Measurements from ENCODE around the gene FBXL7. TPM values are rescaled to one million over a fixed set of nuclear protein-coding genes. Genes with fewer than 3 reads are reported as not detected.

FBXL7 gene
- total RNA-seq, 2 donors from 2014 or later, result not detected

DNA sequence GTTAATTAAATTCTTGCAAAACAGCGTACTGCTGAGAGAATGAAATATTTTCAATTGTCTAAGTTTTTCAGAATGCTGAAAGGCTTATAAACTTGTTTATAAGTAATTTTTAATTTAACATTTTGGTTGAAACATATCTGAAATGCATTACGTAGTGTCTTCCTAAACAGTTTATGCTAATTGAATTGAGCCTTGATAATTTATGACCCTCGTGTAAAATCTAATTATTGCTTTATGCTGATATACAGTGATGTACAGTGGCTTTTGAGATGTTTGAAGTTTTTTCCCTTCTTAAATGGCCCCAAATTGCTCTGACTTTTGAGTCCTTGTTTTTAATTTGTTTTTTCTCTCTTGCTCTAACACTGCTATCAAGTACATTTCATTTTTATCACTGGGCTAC, 262.7 kb downstream of the FBXL7 start:
- ATAC-seq, result no peak
- no peak overlapping the region for H3K4me3 Mint-ChIP-seq
- peaks cover 16% of the 10 kb centered on the region for H3K9me3 Mint-ChIP-seq
- no peaks in the 10 kb centered on the region for H3K36me3 Mint-ChIP-seq
- H3K27me3 Mint-ChIP-seq, result no peaks in the 10 kb centered on the region
- H3K4me1 Mint-ChIP-seq (ENCODE audit: low read depth in 2 of 2), result no peaks in the 10 kb centered on the region
- H3K27ac Mint-ChIP-seq, result no peak overlapping the region
- DNase-seq (ENCODE audit: low spot score), result no peak

DNA sequence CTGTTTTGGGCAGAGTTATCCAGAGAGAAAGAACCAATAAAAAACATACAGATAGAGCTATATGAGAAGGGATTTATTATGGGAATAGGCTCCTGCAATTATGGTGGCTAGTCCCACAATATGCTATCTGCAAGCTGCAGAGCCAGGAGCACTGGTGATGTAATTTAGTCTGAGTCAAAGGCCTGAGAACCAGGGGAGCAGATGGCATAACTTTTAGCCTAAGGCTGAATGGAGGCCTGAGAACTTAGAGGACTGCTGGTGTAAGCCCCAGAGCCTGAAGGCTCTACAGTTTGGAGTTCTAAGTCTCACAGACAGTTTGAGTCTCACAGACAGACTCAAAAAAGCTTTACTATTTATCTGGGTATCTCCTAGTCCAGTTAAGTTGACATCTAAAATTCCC, 263.8 kb downstream of the FBXL7 start:
- no peaks in the 10 kb centered on the region for H3K27me3 Mint-ChIP-seq
- H3K27ac Mint-ChIP-seq, result no peak overlapping the region
- no peaks in the 10 kb centered on the region for H3K4me1 Mint-ChIP-seq (ENCODE audit: low read depth in 2 of 2)
- H3K9me3 Mint-ChIP-seq, result peaks cover 16% of the 10 kb centered on the region
- no peak overlapping the region for H3K4me3 Mint-ChIP-seq
- no peak for ATAC-seq
- DNase-seq (ENCODE audit: low spot score), result no peak
- no peaks in the 10 kb centered on the region for H3K36me3 Mint-ChIP-seq

DNA sequence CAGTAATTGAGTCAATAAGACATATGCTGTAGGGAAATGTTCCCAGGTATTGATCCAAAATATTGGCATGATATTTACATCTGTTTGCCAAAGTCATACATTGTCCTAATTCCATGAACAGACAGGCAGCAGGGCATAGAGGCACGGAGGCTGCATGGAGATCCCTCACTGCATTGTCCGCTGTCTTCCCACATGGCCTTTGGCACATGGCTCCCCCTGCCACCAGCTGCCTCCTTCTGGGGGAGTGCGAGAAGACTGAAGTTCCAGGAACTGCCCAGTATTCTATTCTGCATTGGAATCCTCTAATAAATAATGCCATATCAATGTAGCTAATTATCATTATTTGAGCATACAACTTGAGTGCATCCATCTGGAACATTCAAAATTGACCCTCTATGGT, 269.0 kb downstream of the FBXL7 start:
- no peaks in the 10 kb centered on the region for H3K27me3 Mint-ChIP-seq
- no peak for DNase-seq (ENCODE audit: low spot score)
- ATAC-seq, result no peak
- no peak overlapping the region for H3K4me3 Mint-ChIP-seq
- H3K4me1 Mint-ChIP-seq (ENCODE audit: low read depth in 2 of 2), result no peaks in the 10 kb centered on the region
- H3K36me3 Mint-ChIP-seq, result no peaks in the 10 kb centered on the region
- no peak overlapping the region for H3K27ac Mint-ChIP-seq
- H3K9me3 Mint-ChIP-seq, result peaks cover 17% of the 10 kb centered on the region

DNA sequence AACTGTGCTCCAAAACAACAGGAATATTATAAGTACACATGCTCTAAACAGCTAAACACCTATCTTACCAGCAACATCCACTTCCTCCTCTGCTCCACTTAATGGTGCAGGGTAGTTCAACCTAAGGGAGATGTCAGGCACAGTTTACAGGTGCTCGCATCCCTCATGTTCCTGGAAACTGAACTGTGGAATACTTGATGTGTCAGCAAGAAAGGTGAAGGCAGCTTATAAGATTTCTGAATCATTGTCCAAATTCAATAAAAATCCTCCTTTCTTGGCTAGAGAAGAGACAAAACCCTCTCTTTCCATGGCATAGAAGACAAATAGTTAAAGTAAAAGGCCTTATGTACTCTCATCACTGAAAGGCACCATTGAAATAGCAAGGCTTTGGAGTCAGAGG, 272.2 kb downstream of the FBXL7 start:
- Mint-ChIP-seq H3K4me1 (ENCODE audit: low read depth in 2 of 2) (no peaks in the 10 kb centered on the region), H3K27me3 (no peaks in the 10 kb centered on the region)

DNA sequence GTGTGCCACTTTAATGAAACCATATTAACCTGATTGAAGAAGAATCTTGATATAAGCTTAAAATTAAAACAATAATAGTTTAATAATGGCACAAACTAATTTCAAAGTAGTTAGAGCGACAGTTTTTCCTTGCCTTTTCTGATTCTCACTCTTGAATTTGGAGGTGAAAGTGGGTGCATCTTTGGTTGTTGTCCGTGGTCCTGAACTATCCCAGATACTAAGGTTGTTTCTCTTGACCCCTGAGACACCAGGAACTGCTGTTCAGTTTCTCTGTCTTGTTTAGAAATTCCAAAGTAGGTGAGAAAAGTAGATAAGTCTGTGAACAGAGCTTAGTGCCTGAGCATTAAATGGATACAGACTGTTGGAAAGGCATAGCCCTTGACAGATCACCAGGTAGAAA, 274.7 kb downstream of the FBXL7 start:
- ATAC-seq (no peak), DNase-seq (ENCODE audit: low spot score) (no peak)
- H3K4me3 Mint-ChIP-seq, result no peak overlapping the region
- H3K9me3 Mint-ChIP-seq, result peaks cover 15% of the 10 kb centered on the region
- H3K27ac Mint-ChIP-seq, result no peak overlapping the region
- H3K4me1 Mint-ChIP-seq (ENCODE audit: low read depth in 2 of 2), result no peaks in the 10 kb centered on the region
- no peaks in the 10 kb centered on the region for H3K36me3 Mint-ChIP-seq
- H3K27me3 Mint-ChIP-seq, result no peaks in the 10 kb centered on the region

More for the DNA sequence above, 272.2 kb downstream of the FBXL7 start:
- DNase-seq (ENCODE audit: low spot score) (no peak), ATAC-seq (no peak)
- H3K27ac Mint-ChIP-seq, result no peak overlapping the region
- no peak overlapping the region for H3K4me3 Mint-ChIP-seq
- no peaks in the 10 kb centered on the region for H3K36me3 Mint-ChIP-seq
- peaks cover 9% of the 10 kb centered on the region for H3K9me3 Mint-ChIP-seq

DNA sequence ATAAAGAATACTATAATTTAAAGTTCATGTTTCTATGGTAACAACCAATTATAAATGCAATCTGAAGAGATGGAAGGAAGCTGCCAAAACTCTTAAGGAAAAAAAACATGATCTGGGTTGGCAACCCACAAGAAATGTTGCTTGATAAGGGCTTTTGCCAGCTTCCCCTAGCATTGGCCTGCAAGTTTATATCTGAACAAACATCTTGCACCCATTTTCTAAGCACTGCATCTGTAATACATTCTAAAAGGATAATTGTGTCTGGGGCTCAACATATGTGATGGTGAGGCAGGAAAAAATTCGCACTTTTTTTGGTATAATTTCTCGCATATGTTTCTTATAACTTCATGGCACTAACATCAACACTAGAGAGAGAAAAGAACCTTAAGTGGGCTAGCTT, 276.4 kb downstream of the FBXL7 start:
- Mint-ChIP-seq H3K4me1 (ENCODE audit: low read depth in 2 of 2) (no peaks in the 10 kb centered on the region), H3K36me3 (peaks cover 6% of the 10 kb centered on the region), H3K4me3 (no peak overlapping the region), H3K27me3 (no peaks in the 10 kb centered on the region), H3K9me3 (peaks cover 16% of the 10 kb centered on the region), H3K27ac (no peak overlapping the region)
- no peak for ATAC-seq
- no peak for DNase-seq (ENCODE audit: low spot score)

DNA sequence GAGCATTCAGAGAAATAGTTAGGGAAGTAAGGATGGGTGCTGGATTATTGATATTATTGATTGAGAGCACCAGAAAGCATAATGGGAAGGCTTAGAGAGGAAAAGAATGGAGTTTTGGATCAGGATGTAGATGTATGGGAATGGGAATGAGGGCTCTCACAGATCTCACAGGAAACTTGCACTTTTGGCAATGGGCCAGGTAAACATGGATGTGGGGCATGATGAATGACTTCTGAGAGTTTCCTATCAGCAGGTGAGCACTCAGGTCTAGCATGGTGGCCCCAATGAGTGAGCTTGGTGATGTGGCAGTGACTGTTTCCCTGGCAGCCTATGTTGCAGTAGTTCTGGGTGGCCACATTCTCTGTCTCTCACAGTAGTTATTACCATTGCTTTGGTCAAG, 283.8 kb downstream of the FBXL7 start:
- H3K4me1 Mint-ChIP-seq (ENCODE audit: low read depth in 2 of 2), result no peaks in the 10 kb centered on the region

DNA sequence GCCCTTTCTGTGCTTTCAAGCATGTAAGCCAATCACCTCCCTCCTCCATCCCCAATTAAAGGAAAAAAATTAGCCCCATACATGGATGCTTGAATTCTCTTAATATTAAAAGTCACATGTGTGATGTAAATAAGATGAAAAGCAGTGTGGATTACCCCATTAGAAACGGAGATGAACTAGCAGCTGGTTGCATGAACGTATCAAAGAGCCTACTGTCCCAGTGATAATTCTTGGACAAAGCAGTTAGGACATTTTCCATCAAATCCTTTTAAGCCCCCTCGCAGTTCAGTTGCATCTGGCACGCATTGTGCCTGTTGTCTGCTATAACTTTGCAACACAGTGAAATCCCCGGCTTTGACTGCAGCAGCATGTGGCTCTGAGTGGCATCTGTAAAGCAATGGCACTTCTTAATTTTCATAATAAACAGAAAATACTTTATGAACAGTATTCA, 285.6 kb downstream of the FBXL7 start:
- ATAC-seq, result no peak
- Mint-ChIP-seq H3K27me3 (no peaks in the 10 kb centered on the region), H3K9me3 (peaks cover 13% of the 10 kb centered on the region), H3K27ac (no peak overlapping the region), H3K4me3 (no peak overlapping the region), H3K4me1 (ENCODE audit: low read depth in 2 of 2) (no peaks in the 10 kb centered on the region), H3K36me3 (peaks cover 6% of the 10 kb centered on the region)
- no peak for DNase-seq (ENCODE audit: low spot score)

More for the DNA sequence above, 283.8 kb downstream of the FBXL7 start:
- no peak overlapping the region for H3K4me3 Mint-ChIP-seq
- ATAC-seq, result no peak
- H3K27ac Mint-ChIP-seq, result no peak overlapping the region
- no peak for DNase-seq (ENCODE audit: low spot score)
- peaks cover 6% of the 10 kb centered on the region for H3K36me3 Mint-ChIP-seq
- H3K27me3 Mint-ChIP-seq, result no peaks in the 10 kb centered on the region
- H3K9me3 Mint-ChIP-seq, result peaks cover 13% of the 10 kb centered on the region

DNA sequence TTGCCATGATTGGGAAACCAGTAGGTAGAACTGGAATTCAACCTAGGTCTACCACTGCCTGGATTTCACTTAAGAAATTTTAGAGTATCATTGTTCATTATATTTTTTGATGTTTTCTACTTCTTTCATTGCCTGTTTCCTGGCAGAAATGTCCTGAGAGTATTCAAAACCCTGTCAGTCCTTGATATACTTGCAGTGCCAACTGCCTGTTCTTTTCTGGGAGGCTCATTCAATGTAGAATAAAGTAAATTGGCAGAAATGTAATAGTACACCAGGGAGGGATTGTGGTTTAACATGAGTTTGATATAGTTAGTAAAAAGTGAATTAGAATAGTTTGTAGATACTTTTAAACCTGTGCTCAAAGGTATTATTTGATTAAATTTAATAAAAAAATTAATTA, 286.3 kb downstream of the FBXL7 start:
- peaks cover 7% of the 10 kb centered on the region for H3K9me3 Mint-ChIP-seq
- no peak overlapping the region for H3K27ac Mint-ChIP-seq
- H3K27me3 Mint-ChIP-seq, result no peaks in the 10 kb centered on the region
- no peak for DNase-seq (ENCODE audit: low spot score)
- no peak for ATAC-seq
- no peaks in the 10 kb centered on the region for H3K4me1 Mint-ChIP-seq (ENCODE audit: low read depth in 2 of 2)
- H3K36me3 Mint-ChIP-seq, result no peaks in the 10 kb centered on the region
- no peak overlapping the region for H3K4me3 Mint-ChIP-seq

DNA sequence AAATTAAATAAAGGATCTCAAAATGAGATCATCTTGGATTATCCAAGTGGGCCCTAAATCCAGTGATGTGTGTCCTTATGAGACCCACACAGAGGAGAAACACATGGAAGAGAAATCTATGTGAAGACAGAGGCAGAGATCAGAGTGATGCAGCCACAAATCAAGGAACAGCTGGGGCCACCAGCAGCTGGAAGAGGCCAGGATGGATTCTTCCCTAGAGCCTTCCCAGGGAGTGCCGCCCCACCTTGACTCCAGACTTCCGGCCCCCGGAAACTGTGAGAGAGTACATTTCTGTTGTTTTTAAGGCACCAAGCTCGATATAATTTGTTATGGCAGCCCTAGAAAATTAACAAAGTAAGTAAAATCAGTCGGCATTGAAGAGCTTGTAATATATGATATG, 286.9 kb downstream of the FBXL7 start:
- no peaks in the 10 kb centered on the region for H3K36me3 Mint-ChIP-seq
- no peaks in the 10 kb centered on the region for H3K4me1 Mint-ChIP-seq (ENCODE audit: low read depth in 2 of 2)
- DNase-seq (ENCODE audit: low spot score) (no peak), ATAC-seq (no peak)
- no peak overlapping the region for H3K27ac Mint-ChIP-seq
- H3K27me3 Mint-ChIP-seq, result no peaks in the 10 kb centered on the region
- H3K4me3 Mint-ChIP-seq, result no peak overlapping the region
- H3K9me3 Mint-ChIP-seq, result peaks cover 6% of the 10 kb centered on the region

DNA sequence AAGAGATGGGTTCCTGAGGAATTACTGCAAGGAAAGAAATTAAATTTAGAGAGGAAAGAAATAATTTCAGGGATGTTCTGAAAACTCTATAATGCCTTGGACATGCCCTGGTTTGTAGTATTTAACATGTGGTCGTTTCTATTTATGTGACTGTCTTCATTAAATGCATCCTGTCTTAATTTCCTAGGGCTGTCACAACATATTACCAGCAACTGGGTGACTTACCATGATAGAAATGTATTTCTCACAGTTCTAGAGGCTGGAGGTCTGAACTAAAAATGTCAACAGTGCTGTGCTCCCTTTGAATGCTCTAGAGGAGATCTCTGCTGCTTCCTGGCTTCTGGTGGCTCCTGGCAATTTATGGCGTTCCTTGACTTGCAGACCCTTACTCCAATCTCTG, 287.7 kb downstream of the FBXL7 start:
- Mint-ChIP-seq H3K27me3 (no peaks in the 10 kb centered on the region), H3K9me3 (peaks cover 6% of the 10 kb centered on the region)

DNA sequence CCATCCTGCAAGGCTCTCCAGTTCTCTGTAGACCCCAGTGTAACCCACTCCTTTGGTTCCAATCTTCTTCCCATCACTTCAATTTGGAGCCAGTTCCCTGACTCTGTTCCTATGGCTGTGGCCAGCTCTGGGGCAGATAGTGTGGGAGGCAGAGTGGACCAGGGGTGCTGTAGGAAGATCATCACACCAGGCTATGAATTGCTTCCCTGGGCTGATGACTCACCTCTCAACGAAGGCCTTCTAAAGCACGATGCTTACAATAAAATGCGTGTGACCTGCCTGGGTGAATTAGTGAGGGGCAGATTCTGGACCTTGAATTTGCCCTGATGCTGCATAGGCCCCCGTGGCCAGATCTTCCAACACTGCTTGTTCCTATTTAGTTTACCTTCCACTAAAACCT, 289.7 kb downstream of the FBXL7 start:
- no peaks in the 10 kb centered on the region for H3K4me1 Mint-ChIP-seq (ENCODE audit: low read depth in 2 of 2)
- peaks cover 9% of the 10 kb centered on the region for H3K9me3 Mint-ChIP-seq
- no peaks in the 10 kb centered on the region for H3K27me3 Mint-ChIP-seq
- DNase-seq (ENCODE audit: low spot score), result no peak
- no peak overlapping the region for H3K27ac Mint-ChIP-seq
- H3K36me3 Mint-ChIP-seq, result no peaks in the 10 kb centered on the region
- no peak overlapping the region for H3K4me3 Mint-ChIP-seq
- ATAC-seq, result no peak

More for the DNA sequence above, 287.7 kb downstream of the FBXL7 start:
- DNase-seq (ENCODE audit: low spot score), result no peak
- ATAC-seq, result no peak
- H3K4me1 Mint-ChIP-seq (ENCODE audit: low read depth in 2 of 2), result no peaks in the 10 kb centered on the region
- no peak overlapping the region for H3K27ac Mint-ChIP-seq
- H3K4me3 Mint-ChIP-seq, result no peak overlapping the region
- no peaks in the 10 kb centered on the region for H3K36me3 Mint-ChIP-seq

DNA sequence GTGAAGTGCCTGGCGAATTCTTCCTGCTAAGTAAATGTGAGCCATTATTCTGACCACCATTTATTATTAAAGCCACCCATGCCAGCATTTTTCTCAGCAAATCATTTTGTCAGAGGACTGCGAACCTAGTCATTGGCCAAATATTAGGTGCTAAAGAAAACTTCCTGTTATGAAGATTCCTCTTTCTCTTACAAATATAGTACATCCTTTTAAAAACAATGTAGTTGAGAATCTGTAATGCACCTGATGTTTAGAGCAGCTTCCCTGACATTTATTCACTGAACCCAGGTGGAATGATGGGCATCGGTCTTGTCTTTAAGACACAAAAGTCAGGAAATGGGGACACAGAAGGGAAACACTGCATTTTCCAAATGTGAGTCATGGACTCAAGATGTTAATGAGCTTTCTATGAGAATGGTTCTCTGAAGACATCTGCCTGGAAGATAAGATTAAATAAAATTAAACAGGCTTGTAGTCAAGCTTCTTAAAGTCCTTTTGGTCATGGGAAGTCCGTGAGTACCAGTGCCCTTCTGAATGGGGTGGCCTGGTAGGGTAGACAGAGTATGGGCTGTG, 290.6 kb downstream of the FBXL7 start:
- H3K27me3 Mint-ChIP-seq, result no peaks in the 10 kb centered on the region
- no peaks in the 10 kb centered on the region for H3K4me1 Mint-ChIP-seq (ENCODE audit: low read depth in 2 of 2)
- H3K4me3 Mint-ChIP-seq, result no peak overlapping the region
- no peak overlapping the region for H3K27ac Mint-ChIP-seq
- no peaks in the 10 kb centered on the region for H3K36me3 Mint-ChIP-seq
- peaks cover 10% of the 10 kb centered on the region for H3K9me3 Mint-ChIP-seq
- ATAC-seq, result no peak
- DNase-seq (ENCODE audit: low spot score), result no peak

DNA sequence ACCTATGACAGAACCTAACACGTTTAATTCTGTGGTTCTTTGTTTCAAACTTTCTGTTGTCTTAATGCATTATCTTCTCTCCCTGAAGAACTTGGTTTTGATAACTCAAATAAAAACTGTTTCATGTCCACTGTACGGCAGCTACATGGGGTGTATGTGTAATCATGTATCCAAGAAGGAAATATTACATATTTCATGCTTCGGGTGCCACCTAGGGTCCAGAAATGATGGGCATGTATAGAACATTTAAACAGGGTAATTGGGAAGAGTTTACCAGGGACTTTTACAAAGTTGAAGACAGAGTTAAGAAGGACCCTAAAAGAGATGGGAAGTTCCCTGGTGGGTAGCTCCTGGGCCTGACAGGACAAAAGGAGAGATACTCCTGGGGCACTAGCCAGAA, 291.3 kb downstream of the FBXL7 start:
- Mint-ChIP-seq H3K4me3 (no peak overlapping the region), H3K27me3 (no peaks in the 10 kb centered on the region), H3K27ac (no peak overlapping the region), H3K4me1 (ENCODE audit: low read depth in 2 of 2) (no peaks in the 10 kb centered on the region), H3K9me3 (peaks cover 11% of the 10 kb centered on the region), H3K36me3 (no peaks in the 10 kb centered on the region)
- no peak for ATAC-seq
- DNase-seq (ENCODE audit: low spot score), result no peak

DNA sequence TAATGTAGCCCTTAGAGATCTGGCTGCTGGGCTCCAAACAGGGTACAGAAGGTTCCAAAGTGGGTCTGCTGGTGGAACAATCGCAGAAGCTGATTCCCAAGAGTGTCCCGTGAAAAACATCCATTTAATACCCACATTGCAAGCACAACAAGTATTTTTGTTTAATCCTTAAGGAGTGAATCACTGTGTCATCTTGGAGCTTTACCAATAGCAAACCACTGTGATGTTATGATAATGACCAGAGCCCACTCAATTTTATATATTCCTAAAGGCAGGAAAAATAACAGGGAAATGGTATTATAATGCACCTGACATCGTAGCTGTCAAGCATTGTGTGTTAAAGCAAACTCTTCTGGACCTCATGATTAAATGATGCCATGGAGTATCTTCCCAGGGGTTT, 291.9 kb downstream of the FBXL7 start:
- peaks cover 11% of the 10 kb centered on the region for H3K9me3 Mint-ChIP-seq
- H3K4me3 Mint-ChIP-seq, result no peak overlapping the region
- no peaks in the 10 kb centered on the region for H3K4me1 Mint-ChIP-seq (ENCODE audit: low read depth in 2 of 2)
- H3K27ac Mint-ChIP-seq, result no peak overlapping the region
- H3K27me3 Mint-ChIP-seq, result no peaks in the 10 kb centered on the region
- DNase-seq (ENCODE audit: low spot score), result no peak
- ATAC-seq, result no peak
- no peaks in the 10 kb centered on the region for H3K36me3 Mint-ChIP-seq

Measured in natural killer cell treated with Interleukin-12 subunit alpha and Interleukin-12 subunit beta and Interleukin-15 and Interleukin-18, amount 100 ng/mL, for 72 hours (primary cell).